OCI-LY3 (cell line): Measurements from ENCODE around the gene LRRC61.

Experiments used
- CTCF ChIP-seq: fragments of 200-600, 300-600 bp; sonication (generic); IDR thresholded peaks from 2 replicates; pipeline ENCODE4 v1.5.1; 2014; ENCODE audit warnings: antibody characterized with exemption, low read length, low read depth
- EZH2phosphoT487 ChIP-seq: fragments of 200-600 bp; shearing (Covaris generic); IDR thresholded peaks from 2 replicates; pipeline ENCODE4 v1.6.1; 2018; ENCODE audit warnings: antibody characterized with exemption, mixed run types, low read depth

GRCh38 chr7:150360363-150361058 is 37.4 kb downstream of the LRRC61 start:
- TF ChIP-seq CTCF (no peak), EZH2phosphoT487 (no peak)
